OCI-LY1 (cell line): ENCODE data around the gene NHSL2.

ENCODE experiments used
- CTCF ChIP-seq: fragments of 200-600 bp; sonication (generic), shearing (Covaris generic); IDR thresholded peaks from 2 replicates; pipeline ENCODE4 v1.5.1; 2017; ENCODE audit warnings: mild to moderate bottlenecking, antibody characterized with exemption, low read length, moderate library complexity, mixed read lengths
- EZH2 ChIP-seq: fragments of 200-600 bp; sonication (generic), shearing (Covaris generic); IDR thresholded peaks from 2 replicates; pipeline ENCODE4 v1.8.0; 2017; ENCODE audit warnings: borderline replicate concordance, mixed run types, mild to moderate bottlenecking, antibody characterized with exemption, low read length, moderate library complexity, mixed read lengths

- no peak for TF ChIP-seq EZH2
- no peak for TF ChIP-seq CTCF
Measured at GRCh38 chrX:72142094-72142793, 231.6 kb downstream of the NHSL2 start.
